DLD1 (cell line): ENCODE data around the gene KATNB1.

Experiments used
- in situ Hi-C: cut with HindIII; loops from 2 replicates; pipeline ENCODE4 v1.10.0; 2017; ENCODE audit warnings: low sequenced_read_pairs

The KATNB1 gene

DNA sequence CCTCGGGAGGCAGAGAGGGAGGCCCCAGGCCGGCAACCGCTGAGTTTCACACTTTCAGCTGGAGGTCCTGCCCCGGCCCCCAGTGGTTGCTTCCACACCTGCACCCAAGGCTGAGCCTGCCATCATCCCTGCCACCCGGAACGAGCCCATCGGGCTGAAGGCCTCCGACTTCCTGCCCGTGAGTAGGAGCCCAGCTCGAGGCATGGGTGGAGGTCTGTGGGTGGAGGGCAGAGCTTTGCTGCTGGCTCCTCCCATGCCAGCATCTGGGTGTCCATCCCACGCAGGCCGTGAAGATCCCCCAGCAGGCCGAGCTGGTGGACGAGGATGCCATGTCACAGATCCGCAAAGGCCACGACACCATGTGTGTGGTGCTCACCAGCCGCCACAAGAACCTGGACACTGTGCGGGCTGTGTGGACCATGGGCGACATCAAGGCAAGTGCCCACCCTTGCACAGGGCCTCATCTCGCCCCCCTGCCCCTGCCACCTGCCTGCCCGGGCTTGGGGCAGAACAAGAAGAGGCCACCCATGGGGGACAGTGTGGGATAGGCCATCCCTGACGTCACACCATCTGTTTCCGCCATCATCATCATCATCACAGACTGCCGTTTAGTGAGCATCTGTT lies 19.6 kb downstream of the KATNB1 start:
- in situ Hi-C loops: no loop called here

DNA sequence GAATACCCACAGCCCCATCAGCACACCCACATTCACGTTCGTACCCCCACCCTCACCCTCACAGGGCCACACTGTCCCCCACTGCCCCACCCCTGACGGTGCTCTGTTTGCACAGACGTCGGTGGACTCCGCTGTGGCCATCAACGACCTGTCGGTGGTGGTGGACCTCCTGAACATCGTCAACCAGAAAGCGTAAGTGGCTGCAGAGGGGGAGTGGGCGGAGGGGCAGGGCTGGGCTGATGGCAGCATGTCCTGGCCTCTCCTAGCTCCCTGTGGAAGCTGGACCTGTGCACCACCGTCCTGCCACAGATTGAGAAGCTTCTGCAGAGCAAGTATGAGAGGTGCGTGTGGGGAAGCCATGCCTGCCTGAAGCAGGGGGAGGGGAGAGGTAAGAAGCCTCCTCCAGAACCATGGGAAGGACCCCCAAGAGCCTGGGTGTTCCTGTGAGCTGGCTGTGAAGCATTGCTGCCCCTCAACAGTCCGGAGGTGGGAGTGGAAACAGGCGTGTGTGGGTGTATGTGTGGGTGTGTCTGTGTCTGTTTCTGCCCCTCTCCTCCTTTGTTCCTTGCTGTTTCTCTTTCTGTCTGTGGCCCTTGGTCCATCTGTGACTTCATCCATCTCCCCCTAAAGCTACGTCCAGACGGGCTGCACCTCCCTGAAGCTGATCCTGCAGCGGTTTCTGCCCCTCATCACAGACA lies 20.3 kb downstream of the KATNB1 start:
- in situ Hi-C loops: no loop called here

DNA sequence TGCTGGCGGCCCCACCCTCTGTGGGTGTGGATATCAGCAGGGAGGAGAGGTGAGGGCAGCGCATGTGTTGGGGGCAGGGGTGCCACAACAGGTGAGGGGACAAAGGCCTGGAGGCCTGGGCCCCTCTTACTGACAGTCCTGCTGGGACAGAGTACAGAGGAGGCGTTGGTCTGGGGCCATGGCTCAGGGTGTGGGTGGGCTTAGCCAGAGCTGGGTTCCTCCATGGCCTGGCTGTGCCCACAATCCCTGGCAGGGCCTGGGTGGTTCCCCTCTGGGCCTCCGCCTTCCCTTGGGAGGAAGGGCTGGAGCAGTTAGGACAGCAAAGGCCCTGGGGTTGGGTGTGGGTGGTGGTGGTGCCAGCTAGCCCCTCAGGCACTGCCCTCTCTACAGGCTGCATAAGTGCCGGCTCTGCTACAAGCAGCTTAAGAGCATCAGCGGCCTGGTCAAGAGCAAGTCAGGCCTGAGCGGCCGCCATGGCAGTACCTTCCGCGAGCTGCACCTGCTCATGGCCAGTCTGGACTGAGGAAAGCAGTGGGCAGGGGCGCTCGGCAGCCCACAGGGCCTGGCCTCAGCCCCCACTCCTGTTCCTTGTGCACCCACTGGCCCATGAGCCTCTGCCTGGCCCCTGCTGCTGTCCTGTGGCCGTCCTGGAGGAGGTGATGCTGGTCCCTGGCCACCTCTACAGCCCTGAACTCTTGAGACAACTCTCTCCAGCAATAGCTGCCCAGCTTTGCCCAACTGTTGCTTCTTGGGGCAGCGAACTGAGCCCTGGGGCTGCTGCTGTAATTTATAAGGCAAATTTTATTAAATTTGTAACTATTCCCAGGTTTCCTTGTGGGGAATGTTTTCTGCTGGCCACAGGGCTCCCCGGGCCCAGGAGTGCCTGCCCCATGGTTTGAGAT lies 21.1 kb downstream of the KATNB1 start:
- in situ Hi-C loops: no loop called here

GRCh38 chr16:57757326-57757786 lies 21.8 kb downstream of the KATNB1 start:
- in situ Hi-C loops: no loop called here

- in situ Hi-C loops: no loop called here
Observed at GRCh38 chr16:57757883-57758282, 22.3 kb downstream of the KATNB1 start.

GRCh38 chr16:57758331-57759117 lies 23.0 kb downstream of the KATNB1 start:
- in situ Hi-C loops: no loop called here

GRCh38 chr16:57759131-57759530 lies 23.6 kb downstream of the KATNB1 start:
- in situ Hi-C loops: no loop called here

DNA sequence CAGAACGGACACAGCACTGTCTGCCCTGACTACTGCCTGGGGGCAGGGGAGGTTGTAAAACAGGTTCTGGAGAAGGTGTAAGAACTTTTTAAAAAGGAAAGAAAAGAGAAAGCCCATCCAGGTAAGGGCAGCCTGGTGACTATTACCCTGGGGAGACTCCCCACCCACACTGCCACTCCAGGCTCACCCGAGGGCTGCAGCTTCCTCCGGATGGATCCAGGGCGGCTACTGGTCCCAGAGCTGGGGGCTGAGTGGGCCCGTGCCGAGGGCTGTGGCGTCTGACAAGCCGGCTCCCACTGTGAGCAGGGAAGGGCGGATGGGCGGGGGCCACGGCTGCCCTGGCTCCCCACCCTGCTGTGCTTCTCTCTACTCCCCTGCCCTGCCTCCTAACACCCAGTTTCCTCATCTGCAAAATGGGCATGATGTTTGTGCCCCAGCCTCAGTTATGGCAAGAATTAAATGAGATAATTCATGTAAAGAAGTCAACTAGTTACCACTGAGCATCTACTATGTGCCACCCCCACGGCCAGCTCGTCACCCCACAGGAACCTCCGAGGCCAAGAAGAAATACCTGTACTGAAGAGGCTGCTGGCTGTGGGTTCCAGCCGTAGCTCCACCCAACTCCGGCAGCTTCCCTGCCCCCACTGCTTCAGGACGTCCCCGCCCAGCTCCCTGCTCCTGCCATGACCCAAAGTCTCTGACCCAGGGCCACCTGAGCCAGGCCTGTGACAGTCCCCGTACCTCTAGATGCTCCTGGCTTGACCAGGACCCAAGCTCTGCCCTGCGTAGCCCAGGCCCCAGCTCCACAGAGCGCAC lies 24.2 kb downstream of the KATNB1 start:
- in situ Hi-C loops: no loop called here

GRCh38 chr16:57760357-57761160 lies 25.0 kb downstream of the KATNB1 start:
- in situ Hi-C loops: no loop called here

GRCh38 chr16:57761301-57761700 lies 25.7 kb downstream of the KATNB1 start:
- in situ Hi-C loops: no loop called here

DNA sequence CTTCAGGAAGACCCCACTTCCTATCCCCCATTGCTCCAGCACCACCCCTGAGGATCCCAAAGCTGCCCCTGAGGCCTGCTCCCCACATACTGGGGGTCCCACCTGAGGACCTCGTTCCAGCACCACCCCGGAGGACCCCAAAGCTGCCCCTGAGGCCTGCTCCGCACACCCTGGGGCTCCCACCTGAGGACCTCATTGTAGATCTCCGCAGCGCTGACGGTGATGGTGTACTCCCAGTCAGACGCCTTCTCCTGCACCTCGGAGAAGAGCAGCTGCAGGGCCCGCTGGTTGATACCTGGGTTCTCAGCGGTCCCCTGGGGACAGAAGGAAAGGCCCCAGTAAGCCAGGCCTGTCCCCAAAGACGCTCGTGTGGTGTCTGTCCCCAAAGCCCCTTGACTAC lies 26.4 kb downstream of the KATNB1 start:
- in situ Hi-C loops: no loop called here

DNA sequence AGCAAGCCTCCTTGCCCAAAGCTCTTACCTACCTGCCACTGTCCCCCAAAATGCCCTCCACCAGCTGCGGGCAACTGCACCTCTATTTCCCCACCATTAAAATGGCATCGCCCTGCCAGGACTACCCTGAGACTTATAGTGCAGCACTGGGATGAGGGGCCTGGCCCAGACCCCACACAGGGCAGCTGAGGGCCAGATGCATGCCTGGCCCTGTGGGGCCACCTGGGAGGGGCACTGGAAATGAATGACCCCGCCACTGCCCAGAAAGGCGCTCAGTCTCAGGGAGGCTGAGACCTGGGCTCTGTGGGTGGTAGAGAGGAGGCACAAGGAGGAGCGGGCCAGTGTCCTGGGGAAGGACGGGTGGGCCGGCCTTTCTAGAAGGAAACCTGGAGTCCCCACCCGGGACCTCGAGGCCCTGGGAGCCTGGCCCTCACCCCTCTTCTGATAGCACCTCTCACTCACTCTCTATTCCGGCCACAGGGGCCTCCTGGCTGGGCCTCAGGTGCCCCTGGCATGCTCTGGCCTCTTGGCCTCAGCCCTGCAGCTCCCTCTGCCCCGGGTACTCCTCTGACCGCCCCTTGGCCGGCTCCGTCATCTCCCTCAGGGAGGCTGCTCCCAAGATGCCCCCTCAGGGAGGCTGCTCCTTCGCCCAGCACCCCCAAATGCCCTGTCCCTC lies 26.9 kb downstream of the KATNB1 start:
- in situ Hi-C loops: no loop called here

GRCh38 chr16:57763285-57764005 lies 27.9 kb downstream of the KATNB1 start:
- in situ Hi-C loops: no loop called here

GRCh38 chr16:57764006-57764340 lies 28.4 kb downstream of the KATNB1 start:
- in situ Hi-C loops: no loop called here

GRCh38 chr16:57764341-57765159 lies 29.0 kb downstream of the KATNB1 start:
- in situ Hi-C loops: no loop called here

DNA sequence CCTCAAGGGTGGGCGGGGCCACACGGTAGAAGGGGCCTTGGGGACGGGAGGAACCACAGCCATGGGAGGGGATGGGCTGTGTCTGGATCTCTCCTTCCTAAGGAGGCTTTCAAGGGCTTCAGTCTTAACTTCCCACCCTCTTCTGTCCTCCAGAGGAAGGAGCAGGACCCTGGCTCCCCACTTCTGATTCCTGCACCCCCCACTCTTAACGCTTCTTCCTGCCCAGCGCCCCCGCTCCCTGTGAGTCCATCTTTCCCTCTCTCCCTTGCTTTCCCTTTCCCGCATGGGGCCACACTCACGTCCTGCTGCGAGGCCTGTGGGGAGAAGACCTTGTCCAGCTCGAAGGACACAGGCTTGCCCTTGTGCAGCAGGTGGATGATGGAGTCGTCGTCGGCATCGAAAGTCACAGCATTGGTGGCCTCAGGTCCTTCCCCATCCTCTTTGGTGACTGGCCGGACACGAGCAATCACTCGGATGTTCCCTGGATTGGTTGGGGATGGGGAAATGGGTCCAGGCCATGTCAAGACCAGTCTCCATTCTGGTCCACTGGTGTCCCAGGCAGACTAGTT lies 29.7 kb downstream of the KATNB1 start:
- in situ Hi-C loops: no loop called here
